ENCODE data around the gene DOC2B.
"Not testable (repeated sequence)": the region's sequence is repeated elsewhere in the genome, so short reads cannot be mapped to it uniquely, and the experiment has no call there.

GRCh38 chr17:224576-224975 is 43.1 kb upstream of the DOC2B start:
- not testable (repeated sequence) for TF ChIP-seq REST (IDR thresholded peaks at IDR 0.05; ENCODE audit: borderline replicate concordance); REST (CRISPR knock-in tag; IDR thresholded peaks at IDR 0.05; ENCODE audit: low read depth); POLR2AphosphoS5 (IDR thresholded peaks at IDR 0.05; ENCODE audit: control insufficient read depth, insufficient read depth, low read depth, low read length)
